Islet of Langerhans (tissue), 1 donor: ENCODE results near the gene TTC24.
"Not testable (repeated sequence)": the region's sequence is repeated elsewhere in the genome, so short reads cannot be mapped to it uniquely, and the experiment has no call there.

Experiments used
- FAIRE-seq: peaks from one replicate; lab custom pipeline; 2011; peaks lifted over from hg19 to GRCh38; lab: Jason Lieb, UNC

TTC24 gene

GRCh38 chr1:156587927-156588326, 8.4 kb downstream of the TTC24 start:
- not testable (repeated sequence) for FAIRE-seq

- no peak for FAIRE-seq
Observed at GRCh38 chr1:156589546-156589945, 10.0 kb downstream of the TTC24 start.

GRCh38 chr1:156590326-156591180, 11.0 kb downstream of the TTC24 start:
- FAIRE-seq, result no peak

GRCh38 chr1:156591181-156591431, 11.6 kb downstream of the TTC24 start:
- FAIRE-seq, result no peak

GRCh38 chr1:156591432-156592157, 12.1 kb downstream of the TTC24 start, which contains the start of gene NAXE:
NAXE (plus strand) TSS chr1:156591776; CDS start chr1:156591805, 29 bp downstream.
- no peak for FAIRE-seq

- no peak for FAIRE-seq
Observed at GRCh38 chr1:156592158-156592909, 12.8 kb downstream of the TTC24 start.

- FAIRE-seq, result no peak
Observed at GRCh38 chr1:156592910-156593660, 13.6 kb downstream of the TTC24 start.

- no peak for FAIRE-seq
Observed at GRCh38 chr1:156593661-156593989, 14.1 kb downstream of the TTC24 start.

- no peak for FAIRE-seq
Observed at GRCh38 chr1:156594190-156594589, 14.7 kb downstream of the TTC24 start.

- FAIRE-seq, result no peak
Observed at GRCh38 chr1:156595016-156595415, 15.5 kb downstream of the TTC24 start.

GRCh38 chr1:156596426-156596825, 16.9 kb downstream of the TTC24 start:
- FAIRE-seq, result no peak

GRCh38 chr1:156598125-156598524, 18.6 kb downstream of the TTC24 start:
- FAIRE-seq, result no peak

- FAIRE-seq, result no peak
Observed at GRCh38 chr1:156598731-156599432, 19.4 kb downstream of the TTC24 start.

- no peak for FAIRE-seq
Observed at GRCh38 chr1:156599811-156600210, 20.3 kb downstream of the TTC24 start.

GRCh38 chr1:156600733-156601121, 21.2 kb downstream of the TTC24 start:
- no peak for FAIRE-seq

GRCh38 chr1:156601122-156601830, 21.8 kb downstream of the TTC24 start, which contains the start of gene GPATCH4:
GPATCH4 (minus strand) TSS chr1:156601479.
- FAIRE-seq, result no peak

GRCh38 chr1:156601892-156602291, 22.4 kb downstream of the TTC24 start:
- no peak for FAIRE-seq

GRCh38 chr1:156602557-156602993, 23.1 kb downstream of the TTC24 start:
- FAIRE-seq, result no peak

- FAIRE-seq, result not testable (repeated sequence)
Observed at GRCh38 chr1:156607344-156607743, 27.8 kb downstream of the TTC24 start.

GRCh38 chr1:156608036-156608674, 28.6 kb downstream of the TTC24 start:
- FAIRE-seq, result peak; percentile 98
